Middle frontal gyrus (tissue), 1 donor: ENCODE results near the gene TMEM165.
A peak's percentile ranks its signal among the peaks of the same experiment; 100 is the strongest.
"Not testable (repeated sequence)": the region's sequence is repeated elsewhere in the genome, so short reads cannot be mapped to it uniquely, and the experiment has no call there.

Experiments used
- DNase-seq: peaks from one replicate; pipeline ENCODE4 v3.0.0-alpha.2; 2015; ENCODE audit warnings: low spot score; ENCODE audit errors: extremely low spot score

Gene TMEM165

DNA sequence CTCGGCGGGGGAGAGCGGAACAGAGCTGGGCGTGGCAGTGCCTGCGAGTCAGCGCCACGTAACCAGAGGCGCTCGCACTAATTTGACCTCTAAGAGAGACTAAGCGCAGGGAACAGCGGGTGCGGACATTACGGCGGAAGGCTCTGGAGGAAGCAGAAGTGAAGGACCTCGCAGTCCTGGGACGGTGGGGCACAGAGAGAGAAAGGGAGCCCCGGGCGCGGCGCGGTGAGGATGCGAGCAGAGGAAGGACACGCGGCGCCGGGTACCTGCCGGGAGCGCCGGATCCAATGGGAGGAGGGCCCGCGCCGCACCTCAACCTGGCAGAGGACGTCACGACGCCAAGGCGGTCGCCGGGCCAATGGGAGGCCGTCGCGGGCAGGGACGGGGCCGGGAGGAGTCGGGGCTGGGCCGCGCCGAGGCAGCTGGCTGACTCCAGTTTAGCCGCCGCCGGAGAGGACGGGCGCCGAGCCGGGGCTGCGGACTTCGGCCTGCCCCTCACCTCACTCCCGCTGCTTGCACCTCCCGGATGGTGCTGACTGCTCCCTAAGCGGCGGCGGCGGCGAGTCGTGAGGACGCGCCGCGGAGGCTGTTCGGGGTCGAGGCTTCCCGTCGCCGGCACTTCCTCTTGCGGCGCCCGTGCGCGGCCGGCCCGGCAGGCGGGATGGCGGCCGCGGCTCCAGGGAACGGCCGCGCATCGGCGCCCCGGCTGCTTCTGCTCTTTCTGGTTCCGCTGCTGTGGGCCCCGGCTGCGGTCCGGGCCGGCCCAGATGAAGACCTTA lies at the start of gene TMEM165:
Gene TMEM165 (plus strand): TSS at position 429 of the 779 bp plus-strand sequence. CDS start 233 bp downstream, at position 662.
- peak; percentile 64 for DNase-seq

GRCh38 chr4:55345980-55346850 lies 49.5 kb upstream of the TMEM165 start, which contains the start of gene SRD5A3:
TSS of gene SRD5A3 (plus strand) at chr4:55346242. CDS start at chr4:55346337, 95 bp downstream.
- peak; percentile 79 for DNase-seq

DNA sequence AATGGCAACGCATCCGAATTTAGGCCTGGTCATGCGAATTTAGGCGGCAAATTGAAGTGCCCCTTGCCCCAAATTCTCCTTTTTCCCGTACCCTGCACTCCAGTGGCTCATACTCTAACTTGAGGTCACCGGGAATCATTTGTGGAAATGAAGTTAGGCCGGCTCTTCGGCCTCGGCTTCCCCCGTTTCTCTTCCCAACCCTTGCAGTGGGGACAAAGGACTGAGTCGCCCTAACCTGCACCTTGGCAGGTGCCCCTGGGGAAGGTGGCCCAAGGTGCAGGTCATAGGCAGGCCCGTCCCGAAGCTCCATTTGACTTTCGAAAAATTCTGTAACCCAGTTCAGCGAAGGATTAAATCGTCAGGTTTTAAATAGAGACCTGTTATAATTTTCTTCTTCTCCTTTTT lies 48.9 kb upstream of the TMEM165 start:
- DNase-seq = no peak

- DNase-seq = no peak
Observed at GRCh38 chr4:55347610-55348228, 48.0 kb upstream of the TMEM165 start.

DNA sequence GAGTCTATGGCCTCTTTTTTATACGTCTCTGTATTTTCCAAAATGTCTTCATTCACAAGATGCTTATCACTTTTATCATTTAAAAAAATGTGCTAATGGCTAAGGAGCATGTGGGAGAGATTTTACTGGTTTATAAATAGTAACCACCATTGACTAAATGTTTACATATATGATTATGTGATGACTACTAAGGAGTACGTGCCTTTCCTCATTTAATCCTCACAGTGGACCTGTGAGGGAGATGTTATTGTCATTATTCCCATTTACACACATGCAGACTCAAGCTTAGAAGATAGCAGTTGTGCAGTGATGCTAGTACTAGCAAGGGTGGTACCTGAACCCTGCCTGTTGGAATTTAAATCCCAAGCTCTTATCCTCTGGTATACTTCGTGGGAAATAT lies 47.3 kb upstream of the TMEM165 start:
- no peak for DNase-seq

DNA sequence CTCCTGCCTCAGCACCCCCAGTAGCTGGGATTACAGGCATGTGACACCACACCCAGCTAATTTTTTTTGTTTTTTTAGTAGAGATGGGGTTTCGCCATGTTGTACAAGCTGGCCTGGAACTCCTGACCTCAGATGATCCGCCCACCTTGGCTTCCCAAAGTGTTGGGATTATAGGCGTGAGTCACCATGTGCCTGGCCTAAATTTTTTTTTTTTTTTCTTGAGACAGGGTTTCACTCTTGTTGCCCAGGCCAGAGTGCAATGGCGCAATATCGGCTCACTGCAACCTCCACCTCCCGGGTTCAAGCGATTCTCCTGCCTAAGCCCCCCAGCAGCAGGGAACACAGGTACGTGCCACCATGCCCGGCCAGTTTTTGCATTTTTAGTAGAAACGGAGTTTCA lies 44.9 kb upstream of the TMEM165 start:
- not testable (repeated sequence) for DNase-seq

- no peak for DNase-seq
Observed at GRCh38 chr4:55351824-55352223, 43.9 kb upstream of the TMEM165 start.

GRCh38 chr4:55352726-55353125 lies 43.0 kb upstream of the TMEM165 start:
- DNase-seq = no peak

DNA sequence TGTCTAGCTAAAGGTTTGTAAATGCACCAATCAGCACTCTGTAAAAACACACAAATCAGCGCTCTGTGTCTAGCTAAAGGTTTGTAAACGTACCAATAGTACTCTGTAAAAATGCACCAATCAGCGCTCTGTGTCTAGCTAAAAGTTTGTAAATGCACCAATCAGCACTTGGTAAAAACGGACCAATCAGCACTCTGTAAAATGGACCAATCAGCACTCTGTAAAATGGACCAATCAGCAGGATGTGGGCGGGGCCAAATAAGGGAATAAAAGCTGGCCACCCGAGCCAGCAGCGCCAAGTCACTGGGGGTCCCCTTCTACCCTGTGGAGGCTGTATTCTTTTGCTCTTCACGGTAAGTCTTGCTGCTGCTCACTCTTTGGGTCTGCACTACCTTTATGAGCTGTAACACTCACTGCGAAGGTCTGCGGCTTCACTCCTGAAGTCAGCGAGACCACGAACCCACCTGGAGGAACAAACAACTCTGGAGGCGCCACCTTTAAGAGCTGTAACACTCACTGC lies 42.5 kb upstream of the TMEM165 start:
- DNase-seq = not testable (repeated sequence)

DNA sequence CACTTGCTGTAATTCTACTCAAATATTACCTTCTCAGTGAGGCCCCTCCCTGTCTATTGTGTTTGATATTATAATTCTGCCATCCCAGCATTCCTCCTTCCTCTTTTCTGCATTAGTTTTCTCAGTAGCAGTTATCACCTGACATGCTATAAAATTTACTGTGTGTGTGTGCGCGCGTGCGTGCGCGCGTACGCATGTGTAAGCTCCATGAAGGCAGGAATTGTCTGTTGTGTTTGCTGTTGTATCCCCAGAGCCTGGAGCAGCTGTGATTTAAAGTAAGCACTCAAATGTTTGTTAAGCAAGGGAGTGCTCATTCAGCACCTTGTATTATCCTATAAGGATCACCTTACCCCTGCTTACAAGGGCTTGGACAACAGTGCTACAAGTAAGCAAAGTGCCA lies 41.1 kb upstream of the TMEM165 start:
- no peak for DNase-seq

- no peak for DNase-seq
Observed at GRCh38 chr4:55355555-55355954, 40.2 kb upstream of the TMEM165 start.

GRCh38 chr4:55356991-55357461 lies 38.7 kb upstream of the TMEM165 start:
- DNase-seq = no peak

DNA sequence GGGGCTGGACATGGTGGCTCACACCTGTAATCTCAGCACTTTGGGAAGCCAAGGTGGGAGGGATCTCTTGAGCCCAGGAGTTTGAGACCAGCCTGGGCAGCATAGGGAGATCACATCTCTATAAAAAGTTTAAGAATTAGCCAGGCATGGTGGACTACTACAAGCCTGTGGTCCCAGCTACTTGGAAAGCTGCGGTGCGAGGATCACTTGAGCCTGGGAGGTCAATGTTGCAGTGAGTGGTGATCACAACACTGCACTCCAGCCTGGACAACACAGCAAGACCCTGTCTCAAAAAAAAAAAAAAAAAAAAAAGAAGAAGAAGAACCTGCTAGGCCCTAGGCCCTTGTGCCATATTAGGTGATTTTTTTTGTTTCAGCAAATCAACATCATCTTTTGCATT lies 37.5 kb upstream of the TMEM165 start:
- DNase-seq = no peak

- DNase-seq = no peak
Observed at GRCh38 chr4:55358668-55359067, 37.1 kb upstream of the TMEM165 start.

GRCh38 chr4:55359397-55359916 lies 36.3 kb upstream of the TMEM165 start:
- no peak for DNase-seq

DNA sequence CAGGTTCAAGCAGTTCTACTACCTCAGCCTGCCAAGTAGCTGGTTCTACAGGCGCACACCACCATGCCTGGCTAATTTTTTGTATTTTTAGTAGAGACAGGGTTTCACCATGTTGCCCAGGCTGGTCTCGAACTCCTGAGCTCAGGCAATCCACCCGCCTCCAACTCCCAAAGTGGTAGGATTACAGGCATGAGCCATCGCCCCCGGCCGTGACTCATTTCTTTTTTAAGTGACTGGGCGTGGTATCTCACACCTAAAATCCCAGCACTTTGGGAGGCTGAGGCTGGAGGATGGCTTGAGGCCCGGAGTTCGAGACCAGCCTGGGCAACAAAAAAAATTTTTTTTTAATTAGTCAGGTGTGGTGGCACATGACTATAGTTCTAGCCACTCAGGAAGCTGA lies 32.8 kb upstream of the TMEM165 start:
- DNase-seq = not testable (repeated sequence)

DNA sequence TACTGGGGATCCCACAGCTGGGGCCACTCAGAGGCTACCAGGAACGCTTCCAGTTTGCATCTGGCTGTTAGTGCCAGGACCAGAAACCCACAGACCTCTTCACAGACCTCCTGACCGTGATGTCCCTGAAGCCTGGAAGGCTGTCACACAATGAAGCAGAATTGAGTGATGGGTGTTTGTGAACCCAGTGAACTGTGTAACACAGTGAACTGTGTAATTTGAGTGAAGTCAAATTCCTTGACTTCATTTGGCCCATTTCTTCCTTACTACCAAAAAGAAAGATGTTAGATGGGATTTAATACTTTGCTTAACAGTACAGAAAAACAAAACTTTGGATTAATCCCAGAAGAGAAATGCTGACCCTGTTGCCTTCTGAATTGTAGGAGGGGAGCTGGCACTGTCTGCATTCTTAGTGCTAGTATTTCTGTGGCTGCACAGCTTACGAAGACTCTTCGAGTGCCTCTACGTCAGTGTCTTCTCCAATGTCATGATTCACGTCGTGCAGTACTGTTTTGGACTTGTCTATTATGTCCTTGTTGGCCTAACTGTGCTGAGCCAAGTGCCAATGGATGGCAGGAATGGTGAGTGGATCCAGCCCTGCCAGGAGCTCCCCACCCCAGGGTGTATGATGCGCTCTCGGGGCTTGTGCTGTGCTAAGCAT lies 31.9 kb upstream of the TMEM165 start:
- peak; percentile 56 for DNase-seq

GRCh38 chr4:55364691-55365344 lies 30.9 kb upstream of the TMEM165 start:
- DNase-seq = peak; percentile 39

- DNase-seq = no peak
Observed at GRCh38 chr4:55365345-55365728, 30.4 kb upstream of the TMEM165 start.

GRCh38 chr4:55366621-55367020 lies 29.1 kb upstream of the TMEM165 start:
- no peak for DNase-seq
